Measurements from ENCODE around the gene GATA6. TPM values are rescaled to one million over a fixed set of nuclear protein-coding genes. Genes with fewer than 3 reads are reported as not detected.

Gene GATA6
- total RNA-seq, 1 donor from 2014 or later, result 94.2 TPM

DNA sequence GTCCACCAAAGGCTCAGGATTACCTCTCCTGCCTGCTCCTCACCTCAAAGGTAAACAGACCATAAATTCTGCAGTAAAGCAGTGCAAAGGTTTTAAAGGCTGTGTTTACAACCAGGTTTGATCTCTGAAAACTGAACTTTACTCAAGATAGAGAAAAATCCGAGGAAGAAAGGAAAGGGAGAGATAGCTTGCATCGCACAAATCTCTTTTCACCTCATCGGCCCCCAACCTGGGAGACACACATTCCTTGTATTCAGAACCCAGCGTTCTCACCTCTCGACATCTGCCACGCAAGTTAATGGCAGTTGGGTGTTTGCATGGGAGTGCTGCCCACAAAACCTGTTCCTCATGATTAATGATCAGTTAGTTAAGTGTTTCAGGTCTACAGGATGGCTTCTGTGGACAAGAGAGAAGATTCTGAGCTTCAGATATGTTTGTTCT lies 72.6 kb downstream of the GATA6 start:
- no peak for DNase-seq (ENCODE audit: low spot score)

DNA sequence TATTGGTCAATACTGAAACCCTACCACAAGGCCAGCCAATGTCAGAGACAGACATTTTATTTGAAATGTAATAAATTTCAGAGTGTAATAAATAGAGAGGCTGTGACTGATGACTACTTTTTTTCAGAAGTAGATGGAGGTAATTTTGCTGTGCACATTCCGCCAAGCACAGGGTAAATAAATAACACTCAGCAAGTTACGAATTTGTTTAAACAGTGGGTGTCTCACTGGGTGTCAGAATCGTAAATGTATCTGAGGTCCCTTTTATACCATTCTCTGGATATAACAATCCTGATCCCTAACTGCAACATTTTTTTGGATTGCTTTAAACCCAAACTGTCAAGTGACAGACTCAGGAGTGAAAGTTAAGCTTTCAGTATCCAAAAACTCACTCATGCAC lies 74.1 kb downstream of the GATA6 start:
- DNase-seq (ENCODE audit: low spot score), result no peak

DNA sequence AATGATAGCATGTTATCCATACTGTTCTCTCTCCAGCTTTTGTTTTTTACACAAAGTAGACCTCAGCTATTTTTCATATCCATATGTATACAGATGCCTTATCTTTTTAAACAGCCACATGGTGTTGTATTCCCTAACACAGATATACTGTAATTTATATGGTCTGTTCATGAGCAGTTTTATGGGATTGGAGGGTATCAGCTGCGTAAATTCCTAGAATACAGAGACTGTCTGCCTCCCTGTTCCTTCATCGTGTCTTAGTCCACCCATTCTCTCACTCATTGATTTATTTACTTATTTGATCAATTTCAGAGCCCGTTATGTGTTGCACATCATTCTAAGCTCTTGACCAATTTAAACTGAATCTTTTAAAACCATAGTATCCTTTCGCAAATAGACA lies 80.6 kb downstream of the GATA6 start:
- no peak for DNase-seq (ENCODE audit: low spot score)

DNA sequence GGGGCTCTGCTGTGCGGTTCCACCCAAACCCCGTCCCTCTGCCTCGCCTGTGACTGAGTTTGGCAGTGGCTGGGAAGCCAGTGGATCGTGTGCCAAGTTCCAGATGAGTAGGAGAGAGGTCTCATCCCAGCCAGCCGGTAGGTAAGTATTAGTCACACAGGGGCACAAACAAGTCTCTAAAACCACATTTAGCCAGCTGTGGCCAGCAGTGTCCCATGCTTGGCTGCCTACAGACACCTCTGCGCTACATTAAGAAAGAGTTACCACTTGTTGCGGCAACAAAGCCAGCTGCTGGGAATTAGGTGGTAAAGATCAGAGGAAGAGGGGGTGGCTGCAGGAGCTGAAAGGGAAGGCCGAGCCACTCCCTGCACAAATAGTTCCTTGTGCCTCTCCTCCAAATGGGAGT lies 81.2 kb downstream of the GATA6 start:
- no peak for DNase-seq (ENCODE audit: low spot score)

Other genes with a start within 250 kb of the GATA6 start
- 0.06 TPM for gene CTAGE1, start 248.3 kb downstream of the GATA6 start, total RNA-seq

Data from mucosa of gallbladder (tissue), 1 donor.